Bronchial epithelial cell (primary cell): ENCODE measurements around the gene TNFRSF1A. TPM values are rescaled to one million over a fixed set of nuclear protein-coding genes. Genes with fewer than 3 reads are reported as not detected.
A peak's percentile ranks its signal among the peaks of the same experiment; 100 is the strongest.

Source experiments
- DNase-seq: peaks from one replicate; pipeline ENCODE4 v3.0.0-alpha.2; 2010; ENCODE audit warnings: low read depth
- FAIRE-seq: peaks from 2 replicates; lab custom pipeline; 2011; peaks lifted over from hg19 to GRCh38; lab: Jason Lieb, UNC
- H3K27me3 ChIP-seq: 2 replicates; pipeline ENCODE4 v1.5.1; 2011; ENCODE audit warnings: low read length; ENCODE audit not compliant: control insufficient read depth, insufficient read depth
- H3K36me3 ChIP-seq: 2 replicates; pipeline ENCODE4 v1.5.1; 2011; ENCODE audit warnings: low read length; ENCODE audit not compliant: control insufficient read depth, insufficient read depth
- H3K4me3 ChIP-seq: 2 replicates; pipeline ENCODE4 v1.5.1; 2011; ENCODE audit warnings: mild to moderate bottlenecking, low read depth, low read length, control low read depth
- CTCF ChIP-seq: IDR thresholded peaks from 2 replicates; pipeline ENCODE4 v1.5.1; 2011; ENCODE audit warnings: mild to moderate bottlenecking, moderate library complexity, low read length, control low read depth, inconsistent platforms; ENCODE audit not compliant: insufficient read depth, severe bottlenecking
- total RNA-seq: library from RNA; depleted of rRNA; stranded (reverse); fragments of >200 nt; gene quantifications from 2 replicates; pipeline ENCODE4 v1.2.1, GENCODE V29; 2014

Gene TNFRSF1A
- total RNA-seq, 1 donor from 2014 or later: 26.9 TPM

GRCh38 chr12:6361834-6362233 lies 20.0 kb upstream of the TNFRSF1A start:
- FAIRE-seq: peak; percentile 43
- TF ChIP-seq CTCF: no peak
- H3K4me3 ChIP-seq: no peak overlapping the region
- no peaks in the 10 kb centered on the region for H3K27me3 ChIP-seq
- peak; percentile 85 for DNase-seq
- peaks cover 2% of the 10 kb centered on the region for H3K36me3 ChIP-seq

- DNase-seq: no peak
- no peak for TF ChIP-seq CTCF
- FAIRE-seq: no peak
These were observed 19.0 kb upstream of the TNFRSF1A start for GRCh38 chr12:6360578-6361490.

GRCh38 chr12:6360080-6360571 lies 18.2 kb upstream of the TNFRSF1A start:
- TF ChIP-seq CTCF: no peak
- FAIRE-seq (peak; percentile 36), DNase-seq (no peak)
- Histone ChIP-seq H3K4me3 (no peak overlapping the region), H3K36me3 (peaks cover 3% of the 10 kb centered on the region), H3K27me3 (no peaks in the 10 kb centered on the region)

More at GRCh38 chr12:6360578-6361490, 19.0 kb upstream of the TNFRSF1A start:
- peaks cover 3% of the 10 kb centered on the region for H3K36me3 ChIP-seq
- H3K27me3 ChIP-seq: no peaks in the 10 kb centered on the region
- no peak overlapping the region for H3K4me3 ChIP-seq

- FAIRE-seq (no peak), DNase-seq (no peak)
- Histone ChIP-seq H3K27me3 (no peaks in the 10 kb centered on the region), H3K4me3 (no peak overlapping the region), H3K36me3 (peaks cover 3% of the 10 kb centered on the region)
- no peak for TF ChIP-seq CTCF
These were observed 17.0 kb upstream of the TNFRSF1A start for GRCh38 chr12:6358881-6359280.

DNA sequence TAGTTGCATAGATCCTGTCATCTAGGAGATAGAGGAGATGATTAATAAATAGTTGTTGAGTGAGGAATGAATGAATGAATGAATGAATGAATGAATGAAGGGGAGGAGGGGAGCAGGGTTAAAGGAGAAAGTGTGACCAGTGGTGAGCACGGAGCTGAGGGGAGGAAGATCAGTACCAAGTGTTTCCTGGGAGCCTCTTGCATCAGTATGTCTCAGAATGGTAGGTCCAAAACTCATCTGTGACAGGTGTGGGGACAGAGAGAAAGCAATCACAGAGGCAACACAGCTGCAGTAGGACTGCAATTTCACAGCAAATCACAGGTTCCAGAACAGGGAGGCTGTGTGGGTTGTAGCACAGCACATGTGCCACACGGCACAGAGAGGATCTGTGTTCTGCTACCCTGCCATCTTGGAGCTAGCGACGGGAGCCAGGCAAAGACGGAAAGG lies 14.5 kb upstream of the TNFRSF1A start:
- Histone ChIP-seq H3K36me3 (peaks cover 4% of the 10 kb centered on the region), H3K27me3 (no peaks in the 10 kb centered on the region), H3K4me3 (no peak overlapping the region)
- no peak for TF ChIP-seq CTCF
- DNase-seq: no peak
- no peak for FAIRE-seq
